HCT116 (cell line): ENCODE measurements around the gene SHANK3. TPM values are rescaled to one million over a fixed set of nuclear protein-coding genes. Genes with fewer than 3 reads are reported as not detected.

Source experiments
- ATAC-seq: fragments of 200-7000 bp; cut with Tn5 transposase; 2 replicates; pipeline ENCODE4 v1.9.1; 2020; ENCODE audit warnings: mild to moderate bottlenecking, moderate library complexity
- BruUV-seq: library from RNA; stranded (reverse); fragments of 400-500 nt; replicated peaks from 2 replicates; lab custom pipeline; 2021; lab: Mats Ljungman, UMichigan
- CTCF ChIA-PET: fragments of 300-600 bp; sonication (Branson Sonifier 250); formaldehyde crosslinking; loops from one replicate; lab custom pipeline; 2021; ENCODE audit warnings: antibody characterized with exemption; lab: Charles Lee
- POLR2A ChIA-PET: fragments of 300-600, 350-600 bp; sonication (Branson Sonifier 250); formaldehyde crosslinking; loops from one replicate; lab custom pipeline; 2021; ENCODE audit warnings: antibody characterized with exemption; lab: Charles Lee
- RAD21 ChIA-PET, 2 experiments: fragments of 300-600 bp; sonication (Branson Sonifier 250); formaldehyde crosslinking; loops; one replicate each; lab custom pipeline; 2023; ENCODE audit warnings: low total read pairs in 2 of 2; ENCODE audit not compliant: uncharacterized antibody in 2 of 2, unreplicated experiment in 2 of 2, low non-redundant PET in 1 of 2; lab: Charles Lee
- DNase-seq: peaks from one replicate; pipeline ENCODE4 v3.0.0-alpha.2; 2010; ENCODE audit warnings: low read depth, low spot score
- H2AFZ ChIP-seq: fragments of 200-600 bp; shearing (Covaris generic), sonication (generic); 2 replicates; pipeline ENCODE4 v1.6.1; 2017; ENCODE audit warnings: low read depth, mixed run types, mixed read lengths, antibody characterized with exemption, low read length; ENCODE audit not compliant: poor library complexity, severe bottlenecking
- H3K27ac ChIP-seq: 2 replicates; pipeline ENCODE4 v1.5.1; 2012; ENCODE audit warnings: low read depth, low read length
- H3K27me3 ChIP-seq: fragments of 200-600 bp; sonication (generic); 2 replicates; pipeline ENCODE4 v1.6.1; 2016; ENCODE audit warnings: mixed run types, low read length, mixed read lengths; ENCODE audit not compliant: insufficient read depth
- H3K36me3 ChIP-seq, 2 experiments: fragments of 200-500 bp in 1 of 2; fragments of 200-600 bp in 1 of 2; sonication (Bioruptor generic) in 1 of 2; sonication (generic) in 1 of 2; 2 replicates each; pipeline versions ENCODE4 v1.5.1 to v1.6.1; 2014 to 2016; ENCODE audit warnings: low read length in 2 of 2, inconsistent platforms in 1 of 2, mixed read lengths in 1 of 2, mixed run types in 1 of 2; ENCODE audit not compliant: insufficient read depth in 2 of 2, control insufficient read depth in 1 of 2
- H3K4me1 ChIP-seq, 2 experiments: fragments of 200-600 bp in 1 of 2; sonication (generic) in 1 of 2; 2 replicates each; pipeline versions ENCODE4 v1.5.1 to v1.6.1; 2012 to 2017; ENCODE audit warnings: low read length in 2 of 2, inconsistent platforms in 1 of 2, mild to moderate bottlenecking in 1 of 2, mixed read lengths in 1 of 2, mixed run types in 1 of 2, moderate library complexity in 1 of 2; ENCODE audit not compliant: insufficient read depth in 2 of 2, control insufficient read depth in 1 of 2
- H3K4me2 ChIP-seq: fragments of 200-600 bp; sonication (generic); 2 replicates; pipeline ENCODE4 v1.6.1; 2017; ENCODE audit warnings: mixed run types, low read length, mixed read lengths
- H3K4me3 ChIP-seq, 2 experiments: fragments of 200-600 bp in 1 of 2; sonication (generic) in 1 of 2; replicated peaks in 1 of 2; 2 replicates each; pipeline ENCODE4 v1.5.1; 2011 to 2016; ENCODE audit warnings: low read length in 2 of 2, control low read depth in 1 of 2, low read depth in 1 of 2, mild to moderate bottlenecking in 1 of 2, mixed read lengths in 1 of 2, mixed run types in 1 of 2
- H3K79me2 ChIP-seq: fragments of 200-600 bp; sonication (generic); 2 replicates; pipeline ENCODE4 v1.6.1; 2017; ENCODE audit warnings: mild to moderate bottlenecking, mixed run types, low read length, moderate library complexity, mixed read lengths; ENCODE audit not compliant: insufficient read depth
- H3K9ac ChIP-seq: fragments of 200-600 bp; sonication (generic); 2 replicates; pipeline ENCODE4 v1.6.1; 2016; ENCODE audit warnings: low read length, mixed read lengths
- H3K9me2 ChIP-seq: fragments of 200-600 bp; sonication (generic), shearing (Covaris generic); 2 replicates; pipeline ENCODE4 v1.6.1; 2017; ENCODE audit warnings: mixed run types, mild to moderate bottlenecking, moderate library complexity; ENCODE audit not compliant: insufficient read depth
- H3K9me3 ChIP-seq, 2 experiments: fragments of 200-500 bp in 1 of 2; fragments of 200-600 bp in 1 of 2; sonication (Bioruptor generic) in 1 of 2; sonication (generic) in 1 of 2; 2 replicates each; pipeline ENCODE4 v1.6.1; 2014 to 2017; ENCODE audit warnings: low read length in 2 of 2, mixed read lengths in 2 of 2, inconsistent platforms in 1 of 2, low read depth in 1 of 2, mild to moderate bottlenecking in 1 of 2, mixed run types in 1 of 2, moderate library complexity in 1 of 2; ENCODE audit not compliant: control insufficient read depth in 1 of 2, insufficient read depth in 1 of 2
- H4K20me1 ChIP-seq: fragments of 200-600 bp; sonication (generic), shearing (Covaris generic); 2 replicates; pipeline ENCODE4 v1.6.1; 2017; ENCODE audit warnings: mixed run types, mild to moderate bottlenecking, moderate library complexity; ENCODE audit not compliant: insufficient read depth
- ATF3 ChIP-seq: IDR thresholded peaks from 2 replicates; pipeline ENCODE4 v1.6.1; 2012
- CEBPB ChIP-seq: IDR thresholded peaks from 2 replicates; pipeline ENCODE4 v1.6.1; 2012; ENCODE audit warnings: low read depth
- ELF1 ChIP-seq: IDR thresholded peaks from 2 replicates; pipeline ENCODE4 v1.6.1; 2012; ENCODE audit warnings: low read depth, borderline replicate concordance
- EZH2phosphoT487 ChIP-seq: fragments of 200-600 bp; IDR thresholded peaks from 2 replicates; pipeline ENCODE4 v1.6.1; 2018; ENCODE audit warnings: antibody characterized with exemption, borderline replicate concordance
- JUND ChIP-seq: IDR thresholded peaks from 2 replicates; pipeline ENCODE4 v1.6.1; 2012
- POLR2AphosphoS5 ChIP-seq: IDR thresholded peaks from 2 replicates; pipeline ENCODE4 v1.6.1; 2011; ENCODE audit warnings: mild to moderate bottlenecking, low read depth, low read length, moderate library complexity
- RAD21 ChIP-seq: IDR thresholded peaks from 2 replicates; pipeline ENCODE4 v1.6.1; 2012; ENCODE audit warnings: low read depth, mild to moderate bottlenecking
- REST ChIP-seq: IDR thresholded peaks from 2 replicates; pipeline ENCODE4 v1.6.1; 2012; ENCODE audit warnings: low read depth
- SP1 ChIP-seq: IDR thresholded peaks from 2 replicates; pipeline ENCODE4 v1.6.1; 2012; ENCODE audit warnings: low read depth
- SRF ChIP-seq: IDR thresholded peaks from 2 replicates; pipeline ENCODE4 v1.6.1; 2012; ENCODE audit warnings: low read depth
- TCF7L2 ChIP-seq: IDR thresholded peaks from 2 replicates; pipeline ENCODE4 v1.7.0; 2011; ENCODE audit warnings: borderline replicate concordance, inconsistent platforms; ENCODE audit not compliant: insufficient read depth, insufficient read length; ENCODE audit errors: extremely low read depth
- YY1 ChIP-seq: IDR thresholded peaks from 2 replicates; pipeline ENCODE4 v1.6.1; 2011; ENCODE audit warnings: low read length, low read depth, moderate library complexity, mild to moderate bottlenecking; ENCODE audit not compliant: insufficient replicate concordance; ENCODE audit errors: extremely low read depth
- ZFX ChIP-seq: fragments of 450-650 bp; IDR thresholded peaks from 2 replicates; pipeline ENCODE4 v1.6.1; 2017
- ZNF274 ChIP-seq: fragments of 200-500 bp; sonication (Bioruptor generic); IDR thresholded peaks from 2 replicates; pipeline ENCODE4 v1.6.1; 2014; ENCODE audit warnings: mild to moderate bottlenecking, low read depth, low read length, inconsistent platforms
- intact Hi-C: fragments of 100-400 bp; cut with micrococcal nuclease; formaldehyde crosslinking; loops from 2 replicates; pipeline ENCODE4 v1.10.0; 2022
- total RNA-seq: library from RNA; stranded (reverse); gene quantifications from one replicate; pipeline ENCODE4 v1.2.1, GENCODE V29; 2021; ENCODE audit not compliant: unreplicated experiment

SHANK3 gene
- total RNA-seq, 1 experiment from 2014 or later: 16.0 TPM

- H3K79me2 ChIP-seq: no peaks in the 10 kb centered on the region
- intact Hi-C loops: no loop called here
- no peaks in the 10 kb centered on the region; a peak in 1 of 4 replicates for H3K36me3 ChIP-seq
- CTCF ChIA-PET: no interaction called here
- no TSS peak for BruUV-seq
- no peak overlapping the region for H3K4me3 ChIP-seq
- no peak for TF ChIP-seq JUND
- no peak for TF ChIP-seq ZFX
- TF ChIP-seq ELF1: no peak
- TF ChIP-seq REST: no peak
- TF ChIP-seq CEBPB: no peak
- TF ChIP-seq SP1: no peak
- no peak for TF ChIP-seq SRF
- TF ChIP-seq RAD21: no peak
- no peak for TF ChIP-seq TCF7L2
- TF ChIP-seq ATF3: no peak
- TF ChIP-seq POLR2AphosphoS5: no peak
- TF ChIP-seq ZNF274: no peak
- no peak for TF ChIP-seq YY1
- TF ChIP-seq EZH2phosphoT487: no peak
- no peak overlapping the region for H3K4me2 ChIP-seq
- no peaks in the 10 kb centered on the region for H3K9me2 ChIP-seq
- POLR2A ChIA-PET: no interaction called here
- no peak for ATAC-seq
- H3K9ac ChIP-seq: no peak overlapping the region
- no peak overlapping the region for H2AFZ ChIP-seq
- no peaks in the 10 kb centered on the region for H3K27me3 ChIP-seq
- no peaks in the 10 kb centered on the region for H3K4me1 ChIP-seq
- RAD21 ChIA-PET: no interaction called here
- no peak for DNase-seq
- H4K20me1 ChIP-seq: no peaks in the 10 kb centered on the region
- no peaks in the 10 kb centered on the region for H3K9me3 ChIP-seq
- no peak overlapping the region for H3K27ac ChIP-seq
Observed at GRCh38 chr22:50712341-50713007, 39.9 kb downstream of the SHANK3 start.
